ENCODE data around the gene NIP7. TPM values are rescaled to one million over a fixed set of nuclear protein-coding genes. Genes with fewer than 3 reads are reported as not detected.

Gene NIP7
- total and polyA plus RNA-seq, 8 donors: 17.4 to 35.5 (median 29.3) TPM

DNA sequence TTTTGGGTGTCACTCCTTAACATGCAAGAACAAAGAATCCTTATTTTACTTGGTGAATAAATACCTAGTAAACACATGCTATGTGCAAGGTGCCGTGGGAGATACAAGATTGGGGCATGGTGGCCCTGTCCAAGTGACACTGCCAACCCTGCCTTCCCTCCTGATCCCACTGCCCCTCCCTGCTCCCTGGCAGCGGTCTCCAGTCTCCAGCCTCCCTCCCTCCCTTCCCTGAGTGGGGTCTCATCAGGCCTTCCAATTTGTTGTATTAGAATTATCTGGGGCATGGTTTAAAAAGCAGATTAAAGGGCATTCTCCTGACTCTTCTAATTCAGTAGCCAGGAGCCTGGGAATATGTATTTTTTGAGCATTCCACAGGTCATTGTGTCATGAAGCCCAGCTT lies 24.5 kb downstream of the NIP7 start:
- intact Hi-C loops (cut with DNase I): no loop called here
- Histone ChIP-seq H3K36me3 (peaks cover 0 to 63% of the 10 kb centered on the region in 2 donors), H3K27ac (no peak overlapping the region), H3K4me3 (no peak overlapping the region), H3K9me3 (no peaks in the 10 kb centered on the region), H3K4me1 (no peaks in the 10 kb centered on the region), H3K27me3 (no peaks in the 10 kb centered on the region)
- TF ChIP-seq CTCF (IDR thresholded peaks at IDR 0.05): no peak
- ATAC-seq: no peak
- no peak for DNase-seq

DNA sequence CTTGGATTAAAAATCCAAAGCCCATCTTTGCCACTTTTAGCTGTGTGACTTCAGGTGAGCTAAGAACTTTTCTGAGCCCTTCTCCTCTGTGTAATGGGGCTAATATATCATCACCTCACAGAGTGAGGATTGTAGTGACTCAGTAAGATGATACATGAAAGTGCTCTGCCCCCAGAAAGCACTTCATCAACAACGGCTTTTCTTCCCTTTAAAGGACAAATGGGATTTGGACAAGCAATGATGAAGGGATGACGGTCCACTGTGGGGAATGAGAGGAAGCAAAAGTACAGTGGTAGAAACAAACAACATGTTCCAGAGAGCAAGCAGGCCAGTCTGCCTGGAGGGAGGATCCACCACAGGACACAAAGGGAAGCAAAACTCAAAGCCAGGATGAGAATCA lies 26.3 kb downstream of the NIP7 start:
- intact Hi-C loops (cut with DNase I): no loop called here
- no peak for TF ChIP-seq CTCF (IDR thresholded peaks at IDR 0.05)
- ATAC-seq: no peak
- H3K27ac ChIP-seq: no peak overlapping the region
- no peaks in the 10 kb centered on the region for H3K9me3 ChIP-seq
- no peaks in the 10 kb centered on the region for H3K27me3 ChIP-seq
- H3K36me3 ChIP-seq: peaks cover 0 to 81% of the 10 kb centered on the region in 2 donors
- H3K4me1 ChIP-seq: no peaks in the 10 kb centered on the region
- DNase-seq: no peak
- H3K4me3 ChIP-seq: no peak overlapping the region

GRCh38 chr16:69366431-69366830 lies 26.9 kb downstream of the NIP7 start:
- TF ChIP-seq CTCF (IDR thresholded peaks at IDR 0.05): no peak
- no peaks in the 10 kb centered on the region for H3K27me3 ChIP-seq
- peaks cover 0 to 87% of the 10 kb centered on the region in 2 donors for H3K36me3 ChIP-seq
- ATAC-seq: no peak
- no peak for DNase-seq
- H3K4me1 ChIP-seq: no peaks in the 10 kb centered on the region
- intact Hi-C loops (cut with DNase I): no loop called here
- H3K9me3 ChIP-seq: no peaks in the 10 kb centered on the region
- H3K4me3 ChIP-seq: no peak overlapping the region
- H3K27ac ChIP-seq: no peak overlapping the region

- no peak overlapping the region for H3K27ac ChIP-seq
- intact Hi-C loops (cut with DNase I): no loop called here
- ATAC-seq: no peak
These were observed 28.4 kb downstream of the NIP7 start for GRCh38 chr16:69367980-69368379.

GRCh38 chr16:69368866-69369265 lies 29.3 kb downstream of the NIP7 start:
- H3K36me3 ChIP-seq: peaks cover 0 to 93% of the 10 kb centered on the region in 2 donors
- DNase-seq: no peak

More at GRCh38 chr16:69367980-69368379, 28.4 kb downstream of the NIP7 start:
- DNase-seq: no peak
- Histone ChIP-seq H3K4me3 (no peak overlapping the region), H3K9me3 (no peaks in the 10 kb centered on the region), H3K4me1 (no peaks in the 10 kb centered on the region), H3K36me3 (peaks cover 0 to 100% of the 10 kb centered on the region in 2 donors), H3K27me3 (no peaks in the 10 kb centered on the region)
- TF ChIP-seq CTCF (IDR thresholded peaks at IDR 0.05): no peak

More at GRCh38 chr16:69368866-69369265, 29.3 kb downstream of the NIP7 start:
- no peaks in the 10 kb centered on the region for H3K4me1 ChIP-seq
- no peak overlapping the region for H3K27ac ChIP-seq
- no peak overlapping the region for H3K4me3 ChIP-seq
- no peaks in the 10 kb centered on the region for H3K27me3 ChIP-seq
- TF ChIP-seq CTCF (IDR thresholded peaks at IDR 0.05): no peak
- no peak for ATAC-seq
- H3K9me3 ChIP-seq: no peaks in the 10 kb centered on the region
- intact Hi-C loops (cut with DNase I): no loop called here
